Vagina (tissue), 2 donors: ENCODE results near the gene PRR5L. TPM values are rescaled to one million over a fixed set of nuclear protein-coding genes. Genes with fewer than 3 reads are reported as not detected.

Experiments used
- DNase-seq, 2 donors: peaks; one replicate each; pipeline ENCODE4 v3.0.0-alpha.2; 2017; ENCODE audit errors: extremely low spot score in 2 of 2
- H3K27ac ChIP-seq: fragments of 200-600 bp; sonication (generic); one replicate; pipeline ENCODE4 v1.5.1; 2019
- H3K27me3 ChIP-seq: fragments of 200-600 bp; sonication (generic); one replicate; pipeline ENCODE4 v1.5.1; 2019
- H3K36me3 ChIP-seq, 2 donors: fragments of 200-600 bp; sonication (generic); one replicate each; pipeline ENCODE4 v1.5.1; 2017 to 2019
- H3K4me1 ChIP-seq: fragments of 200-600 bp; sonication (generic); one replicate; pipeline ENCODE4 v1.5.1; 2019
- H3K4me3 ChIP-seq, 2 donors: fragments of 200-600 bp; sonication (generic); 1 replicate in 1 of 2; 2 replicates in 1 of 2; pipeline ENCODE4 v1.5.1; 2016 to 2019
- H3K9me3 ChIP-seq: fragments of 200-600 bp; sonication (generic); one replicate; pipeline ENCODE4 v1.5.1; 2019
- CTCF ChIP-seq, 3 experiments: fragments of 450-650 bp in 2 of 3; fragments of 200-600 bp in 1 of 3; sonication (generic) in 1 of 3; IDR thresholded peaks; one replicate each; pipeline ENCODE4 v1.5.1; 2017 to 2019; ENCODE audit warnings: antibody characterized with exemption in 3 of 3, mild to moderate bottlenecking in 2 of 3, moderate library complexity in 2 of 3
- POLR2A ChIP-seq, 2 donors: fragments of 450-650 bp; IDR thresholded peaks; one replicate each; pipeline ENCODE4 v1.6.1; 2017; ENCODE audit warnings: antibody characterized with exemption in 2 of 2, mild to moderate bottlenecking in 2 of 2, moderate library complexity in 2 of 2
- POLR2AphosphoS5 ChIP-seq, 2 donors: sonication (generic); formaldehyde crosslinking; IDR thresholded peaks; one replicate each; pipeline ENCODE4 v1.9.0; 2017; ENCODE audit warnings: antibody characterized with exemption in 2 of 2, mild to moderate bottlenecking in 2 of 2, low read depth in 1 of 2; ENCODE audit not compliant: insufficient read depth in 1 of 2
- intact Hi-C: fragments of 100-400 bp; cut with DNase I; formaldehyde crosslinking; loops from one replicate; pipeline ENCODE4 v1.15.1; 2023
- total RNA-seq: library from RNA; depleted of rRNA; stranded (reverse); fragments of >200 nt; gene quantifications from one replicate; pipeline ENCODE4 v1.2.3, GENCODE V29; 2016

PRR5L gene
- total RNA-seq, 1 donor from 2014 or later: 27.5 TPM

GRCh38 chr11:36288442-36289225, 7.5 kb upstream of the PRR5L start:
- no peaks in the 10 kb centered on the region for H3K36me3 ChIP-seq
- intact Hi-C loops: no loop called here
- no peak for TF ChIP-seq POLR2A (IDR thresholded peaks at IDR 0.05)
- TF ChIP-seq CTCF (IDR thresholded peaks at IDR 0.05): no peak
- no peak for TF ChIP-seq POLR2AphosphoS5 (IDR thresholded peaks at IDR 0.05; ENCODE audit: insufficient read depth in 1 of 2, low read depth in 1 of 2)

GRCh38 chr11:36289226-36289852, 6.7 kb upstream of the PRR5L start, which contains the start of gene COMMD9:
COMMD9 (minus strand) TSS chr11:36289424; CDS start chr11:36289412, 12 bp downstream.
- TF ChIP-seq POLR2AphosphoS5 (IDR thresholded peaks at IDR 0.05; ENCODE audit: insufficient read depth in 1 of 2, low read depth in 1 of 2) (peak; percentile 88 to 97), CTCF (IDR thresholded peaks at IDR 0.05) (no peak)
- no peaks in the 10 kb centered on the region for H3K27me3 ChIP-seq
- intact Hi-C loops: no loop called here
- H3K9me3 ChIP-seq: no peaks in the 10 kb centered on the region
- DNase-seq: peak; percentile 96 to 99
- H3K4me3 ChIP-seq: peak within 1 kb of the TSS; percentile 54 to 78
- H3K27ac ChIP-seq: peak within 1 kb of the TSS; percentile 47
- no peaks in the 10 kb centered on the region for H3K36me3 ChIP-seq
- peaks cover 22% of the 10 kb centered on the region for H3K4me1 ChIP-seq

More at GRCh38 chr11:36288442-36289225, 7.5 kb upstream of the PRR5L start:
- Histone ChIP-seq H3K9me3 (no peaks in the 10 kb centered on the region), H3K27ac (peak overlapping the region; percentile 47), H3K27me3 (no peaks in the 10 kb centered on the region), H3K4me3 (peak overlapping the region; percentile 54 to 78), H3K4me1 (peaks cover 22% of the 10 kb centered on the region)
- DNase-seq: no peak

- intact Hi-C loops: no loop called here
- peaks cover 26% of the 10 kb centered on the region for H3K4me1 ChIP-seq
- TF ChIP-seq CTCF (IDR thresholded peaks at IDR 0.05): peak in 2 of 3 experiments; percentile 36 to 59
- TF ChIP-seq POLR2A (IDR thresholded peaks at IDR 0.05): no peak
- no peak for DNase-seq
- no peak overlapping the region for H3K27ac ChIP-seq
- H3K9me3 ChIP-seq: no peaks in the 10 kb centered on the region
- H3K36me3 ChIP-seq: no peaks in the 10 kb centered on the region
- H3K27me3 ChIP-seq: no peaks in the 10 kb centered on the region
- H3K4me3 ChIP-seq: no peak overlapping the region
Measured at GRCh38 chr11:36292311-36292722, 3.8 kb upstream of the PRR5L start.

GRCh38 chr11:36296884-36297543, 926 bp downstream of the PRR5L start:
- intact Hi-C loops: no loop called here
- TF ChIP-seq CTCF (IDR thresholded peaks at IDR 0.05) (no peak), POLR2AphosphoS5 (IDR thresholded peaks at IDR 0.05; ENCODE audit: insufficient read depth in 1 of 2, low read depth in 1 of 2) (no peak), POLR2A (IDR thresholded peaks at IDR 0.05) (no peak)
- peaks cover 12% of the 10 kb centered on the region for H3K4me1 ChIP-seq
- H3K27ac ChIP-seq: peak overlapping the region; percentile 1
- no peaks in the 10 kb centered on the region for H3K27me3 ChIP-seq
- no peak overlapping the region for H3K4me3 ChIP-seq
- no peaks in the 10 kb centered on the region for H3K36me3 ChIP-seq
- no peak for DNase-seq
- H3K9me3 ChIP-seq: no peaks in the 10 kb centered on the region
